IMR-90 (cell line): ENCODE measurements around the gene HMCN1. TPM values are rescaled to one million over a fixed set of nuclear protein-coding genes. Genes with fewer than 3 reads are reported as not detected.

Experiments
- ATAC-seq: fragments of 200-7000 bp; cut with Tn5 transposase; 2 replicates; pipeline ENCODE4 v1.9.1; 2020; ENCODE audit warnings: low read depth, mild to moderate bottlenecking, moderate library complexity
- BruUV-seq: library from RNA; stranded (reverse); fragments of 400-500 nt; replicated peaks from 2 replicates; lab custom pipeline; 2021; lab: Mats Ljungman, UMichigan
- CTCF ChIA-PET: fragments of 300-600 bp; formaldehyde crosslinking; extraction: SDS; loops from one replicate; lab custom pipeline; 2021; ENCODE audit warnings: antibody characterized with exemption; lab: Yijun Ruan, JAX
- POLR2A ChIA-PET: fragments of 300-600 bp; sonication (Branson Sonifier 250); formaldehyde crosslinking; loops from one replicate; lab custom pipeline; 2022; ENCODE audit warnings: antibody characterized with exemption; ENCODE audit not compliant: unreplicated experiment; lab: Charles Lee
- DNase-seq: peaks from one replicate; pipeline ENCODE4 v3.0.0; 2013
- H2AFZ ChIP-seq: replicated peaks from 2 replicates; pipeline ENCODE3; 2013; ENCODE audit warnings: low read length, mild to moderate bottlenecking; ENCODE audit not compliant: poor library complexity
- H2AK5ac ChIP-seq: 2 replicates; pipeline ENCODE4 v1.6.1; 2013; ENCODE audit warnings: low read depth, low read length, inconsistent platforms
- H2AK9ac ChIP-seq: replicated peaks from 2 replicates; pipeline ENCODE3; 2013; ENCODE audit warnings: mild to moderate bottlenecking, low read depth, low read length, moderate library complexity; ENCODE audit not compliant: poor library complexity
- H2BK120ac ChIP-seq: 2 replicates; pipeline ENCODE4 v1.6.1; 2013; ENCODE audit warnings: low read depth, low read length, inconsistent platforms
- H2BK15ac ChIP-seq: 3 replicates; pipeline ENCODE4 v1.6.1; 2013; ENCODE audit warnings: low read depth, low read length, inconsistent platforms
- H2BK20ac ChIP-seq: 2 replicates; pipeline ENCODE4 v1.6.1; 2013; ENCODE audit warnings: low read depth, mild to moderate bottlenecking, inconsistent platforms, low read length, moderate library complexity
- H2BK5ac ChIP-seq: 2 replicates; pipeline ENCODE4 v1.6.1; 2013; ENCODE audit warnings: mild to moderate bottlenecking, low read depth, low read length, inconsistent platforms; ENCODE audit not compliant: poor library complexity, severe bottlenecking
- H3K14ac ChIP-seq: replicated peaks from 2 replicates; pipeline ENCODE4 v1.6.1; 2013; ENCODE audit warnings: low read depth, low read length, inconsistent platforms
- H3K18ac ChIP-seq: 2 replicates; pipeline ENCODE4 v1.6.1; 2013; ENCODE audit warnings: low read depth, low read length, control low read depth
- H3K23ac ChIP-seq: 2 replicates; pipeline ENCODE4 v1.6.1; 2013; ENCODE audit warnings: low read depth, low read length, inconsistent platforms
- H3K27ac ChIP-seq: 2 replicates; pipeline ENCODE4 v1.5.1; 2013; ENCODE audit warnings: mild to moderate bottlenecking, control low read depth, low read length; ENCODE audit not compliant: insufficient read depth
- H3K27me3 ChIP-seq: 2 replicates; pipeline ENCODE4 v1.6.1; 2013; ENCODE audit warnings: low read length; ENCODE audit not compliant: control insufficient read depth, insufficient read depth
- H3K36me3 ChIP-seq: 2 replicates; pipeline ENCODE4 v1.6.1; 2013; ENCODE audit warnings: low read length, mixed read lengths; ENCODE audit not compliant: control insufficient read depth, insufficient read depth
- H3K4ac ChIP-seq: 2 replicates; pipeline ENCODE4 v1.6.1; 2013; ENCODE audit warnings: low read depth, low read length, inconsistent platforms
- H3K4me1 ChIP-seq: 2 replicates; pipeline ENCODE4 v1.6.1; 2013; ENCODE audit warnings: low read length, mixed read lengths; ENCODE audit not compliant: control insufficient read depth, insufficient read depth
- H3K4me2 ChIP-seq: 2 replicates; pipeline ENCODE4 v1.6.1; 2013; ENCODE audit warnings: low read depth, mild to moderate bottlenecking, control low read depth, low read length, moderate library complexity
- H3K4me3 ChIP-seq: 2 replicates; pipeline ENCODE4 v1.5.1; 2013; ENCODE audit warnings: low read depth, mild to moderate bottlenecking, control low read depth, low read length, moderate library complexity; ENCODE audit not compliant: insufficient read depth
- H3K56ac ChIP-seq: 2 replicates; pipeline ENCODE4 v1.6.1; 2013; ENCODE audit warnings: low read length, inconsistent platforms; ENCODE audit not compliant: insufficient read depth; ENCODE audit errors: extremely low read depth
- H3K79me1 ChIP-seq, 2 experiments: 2 replicates each; pipeline ENCODE4 v1.6.1; 2013; ENCODE audit warnings: low read length in 2 of 2, inconsistent platforms in 1 of 2, low read depth in 1 of 2
- H3K9ac ChIP-seq: 2 replicates; pipeline ENCODE4 v1.6.1; 2013; ENCODE audit warnings: low read depth, low read length, control low read depth
- H3K9me1 ChIP-seq: 2 replicates; pipeline ENCODE4 v1.6.1; 2013; ENCODE audit warnings: low read length, inconsistent platforms; ENCODE audit not compliant: insufficient read depth
- H3K9me3 ChIP-seq: 2 replicates; pipeline ENCODE4 v1.6.1; 2013; ENCODE audit warnings: low read length; ENCODE audit not compliant: control insufficient read depth, insufficient read depth
- H4K20me1 ChIP-seq: 2 replicates; pipeline ENCODE4 v1.6.1; 2013; ENCODE audit warnings: low read length, inconsistent platforms; ENCODE audit not compliant: insufficient read depth
- H4K5ac ChIP-seq: 2 replicates; pipeline ENCODE4 v1.6.1; 2013; ENCODE audit warnings: mild to moderate bottlenecking, low read depth, low read length, control low read depth
- H4K8ac ChIP-seq, 2 experiments: 2 replicates each; pipeline ENCODE4 v1.6.1; 2013; ENCODE audit warnings: low read depth in 2 of 2, low read length in 2 of 2, control low read depth in 1 of 2, inconsistent platforms in 1 of 2
- H4K91ac ChIP-seq: 2 replicates; pipeline ENCODE4 v1.6.1; 2013; ENCODE audit warnings: low read depth, low read length, inconsistent platforms; ENCODE audit not compliant: insufficient read depth
- BHLHE40 ChIP-seq: fragments of 150-350 bp; IDR thresholded peaks from 2 replicates; pipeline ENCODE4 v1.6.1; 2016; ENCODE audit warnings: mild to moderate bottlenecking, low read depth, low read length
- CEBPB ChIP-seq: IDR thresholded peaks from 2 replicates; pipeline ENCODE4 v1.6.1; 2012; ENCODE audit warnings: low read depth, low read length, improper control_type of control experiment
- CHD1 ChIP-seq: IDR thresholded peaks from 2 replicates; pipeline ENCODE4 v1.6.1; 2012; ENCODE audit warnings: low read depth, low read length, improper control_type of control experiment
- FOS ChIP-seq: fragments of 150-350 bp; IDR thresholded peaks from 2 replicates; pipeline ENCODE4 v1.6.1; 2016; ENCODE audit warnings: low read depth, low read length
- MAFK ChIP-seq: IDR thresholded peaks from 2 replicates; pipeline ENCODE4 v1.6.1; 2012; ENCODE audit warnings: low read depth, low read length, improper control_type of control experiment
- MAZ ChIP-seq: IDR thresholded peaks from 2 replicates; pipeline ENCODE4 v1.6.1; 2012; ENCODE audit warnings: low read depth, mild to moderate bottlenecking, low read length, improper control_type of control experiment, moderate library complexity, borderline replicate concordance
- MXI1 ChIP-seq: IDR thresholded peaks from 2 replicates; pipeline ENCODE4 v1.6.1; 2012; ENCODE audit warnings: low read depth, mild to moderate bottlenecking, low read length, moderate library complexity, borderline replicate concordance
- NFE2L2 ChIP-seq: fragments of 150-350 bp; IDR thresholded peaks from 2 replicates; pipeline ENCODE4 v1.6.1; 2016; ENCODE audit warnings: low read depth, mild to moderate bottlenecking, low read length
- POLR2A ChIP-seq: IDR thresholded peaks from 2 replicates; pipeline ENCODE4 v1.6.1; 2012; ENCODE audit warnings: mild to moderate bottlenecking, low read depth, low read length
- RAD21 ChIP-seq: IDR thresholded peaks from 2 replicates; pipeline ENCODE4 v1.6.1; 2012; ENCODE audit warnings: low read length, improper control_type of control experiment
- RCOR1 ChIP-seq: IDR thresholded peaks from 2 replicates; pipeline ENCODE4 v1.6.1; 2012; ENCODE audit warnings: mild to moderate bottlenecking, low read length, improper control_type of control experiment; ENCODE audit not compliant: insufficient replicate concordance
- RFX5 ChIP-seq: IDR thresholded peaks from 2 replicates; pipeline ENCODE4 v1.8.0; 2012; ENCODE audit warnings: low read depth, mild to moderate bottlenecking, low read length, moderate library complexity
- SMC3 ChIP-seq: fragments of 150-350 bp; IDR thresholded peaks from 2 replicates; pipeline ENCODE4 v1.6.1; 2016; ENCODE audit warnings: low read depth, mild to moderate bottlenecking, antibody characterized with exemption, low read length, moderate library complexity
- WGBS, 2 experiments: methylation state at CpG; one replicate each; pipeline versions ENCODE4 v1.1.5 to v1.1.7; 2013; ENCODE audit warnings: missing lambda C conversion rate in 2 of 2; ENCODE audit not compliant: insufficient read length in 1 of 2; ENCODE audit errors: extremely low coverage in 2 of 2; 5-methylcytosine and 5-hydroxymethylcytosine counted together
- dilution Hi-C: fragments of 300-500 bp; cut with HindIII; formaldehyde crosslinking; loops from one replicate; pipeline ENCODE4 v1.14.3; 2018; ENCODE audit warnings: low sequenced_read_pairs; ENCODE audit not compliant: unreplicated experiment
- in situ Hi-C: fragments of 300-500 bp; cut with MboI; formaldehyde crosslinking; loops from 3 replicates; pipeline ENCODE4 v1.14.3; 2019; ENCODE audit warnings: low sequenced_read_pairs, inconsistent platforms, mixed read lengths
- intact Hi-C: fragments of 100-400 bp; cut with micrococcal nuclease; formaldehyde crosslinking; loops from 2 replicates; pipeline ENCODE4 v1.10.0; 2022
- polyA plus RNA-seq, 3 experiments: library from polyadenylated mRNA; depleted of rRNA; stranded (reverse); fragments of >200 nt; gene quantifications; 2 replicates each; pipeline ENCODE4 v1.2.3, GENCODE V29; 2012; ENCODE audit warnings: low replicate concordance in 1 of 3
- total RNA-seq: library from RNA; depleted of rRNA; stranded (reverse); fragments of >200 nt; gene quantifications from 2 replicates; pipeline ENCODE4 v1.2.3, GENCODE V29; 2012
- TF ChIP-seq, protein P1 (sequence below): fragments of 150-350 bp; IDR thresholded peaks from 2 replicates; pipeline ENCODE4 v1.6.1; 2016; ENCODE audit warnings: low read depth, mild to moderate bottlenecking, low read length, moderate library complexity, borderline replicate concordance
- TF ChIP-seq, protein P2 (sequence below): conservative IDR thresholded peaks from 2 replicates; pipeline ENCODE4 v1.5.1; 2012; ENCODE audit warnings: mild to moderate bottlenecking, low read depth, low read length, improper control_type of control experiment
- TF ChIP-seq, protein P3 (sequence below): fragments of 150-350 bp; IDR thresholded peaks from 2 replicates; pipeline ENCODE4 v1.6.1; 2017; ENCODE audit warnings: mild to moderate bottlenecking, antibody characterized with exemption, low read length, low read depth

Gene HMCN1
- total and polyA plus RNA-seq, 2 of the 4 experiments (the other 2 are of a cell fraction) = 6.1 to 11.7 TPM

DNA sequence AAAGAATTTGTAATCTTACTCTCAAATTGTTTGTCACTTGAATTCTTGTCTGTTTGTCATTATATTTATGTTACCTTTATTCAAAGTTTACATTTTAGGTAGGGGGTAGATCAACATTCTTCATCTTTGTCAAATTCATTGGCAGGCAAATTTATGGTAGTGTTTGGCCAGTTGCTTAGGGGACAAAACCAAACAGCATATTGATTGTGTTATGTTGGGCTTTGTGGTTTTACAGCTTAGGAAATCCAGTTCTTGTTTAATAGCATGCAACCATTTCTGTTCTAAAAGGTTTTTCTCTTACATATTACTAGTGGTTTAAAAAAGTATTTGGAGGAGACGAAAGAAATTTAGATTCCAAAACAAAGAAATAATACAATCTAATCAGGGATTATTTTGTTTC, 91.4 kb downstream of the HMCN1 start:
- CTCF ChIA-PET = no interaction called here
- POLR2A ChIA-PET = no interaction called here
- H3K79me1 ChIP-seq = no peaks in the 10 kb centered on the region
- H3K14ac ChIP-seq = no peak overlapping the region
- no peak overlapping the region for H3K9ac ChIP-seq
- H2BK5ac ChIP-seq = no peak overlapping the region
- H2AK5ac ChIP-seq = no peak overlapping the region
- DNase-seq (no peak), ATAC-seq (no peak)
- H4K91ac ChIP-seq = no peak overlapping the region
- H4K8ac ChIP-seq = no peak overlapping the region
- H3K27ac ChIP-seq = no peak overlapping the region
- WGBS, 2 experiments = no CpG with 5 or more reads among the region's 1 CpG
- H2BK15ac ChIP-seq = no peak overlapping the region
- no peak overlapping the region for H3K4me3 ChIP-seq
- peaks cover 1% of the 10 kb centered on the region; the same call in 1 of the 2 replicates for H3K4me1 ChIP-seq
- H3K23ac ChIP-seq = no peak overlapping the region
- no peaks in the 10 kb centered on the region for H4K20me1 ChIP-seq
- H3K56ac ChIP-seq = no peak overlapping the region
- dilution Hi-C loops (no loop called here), intact Hi-C loops (no loop called here), in situ Hi-C loops (no loop called here)
- H4K5ac ChIP-seq = no peak overlapping the region
- H2AK9ac ChIP-seq = no peak overlapping the region
- no peak overlapping the region for H3K18ac ChIP-seq
- H3K4ac ChIP-seq = no peak overlapping the region
- no peaks in the 10 kb centered on the region for H3K9me3 ChIP-seq
- TF ChIP-seq CEBPB (no peak), BHLHE40 (no peak), CHD1 (no peak), FOS (no peak), POLR2A (no peak), SMC3 (no peak), RAD21 (no peak), RFX5 (no peak), MAFK (no peak), NFE2L2 (no peak), MXI1 (no peak), MAZ (no peak), RCOR1 (no peak)
- TF ChIP-seq, protein P1, sequence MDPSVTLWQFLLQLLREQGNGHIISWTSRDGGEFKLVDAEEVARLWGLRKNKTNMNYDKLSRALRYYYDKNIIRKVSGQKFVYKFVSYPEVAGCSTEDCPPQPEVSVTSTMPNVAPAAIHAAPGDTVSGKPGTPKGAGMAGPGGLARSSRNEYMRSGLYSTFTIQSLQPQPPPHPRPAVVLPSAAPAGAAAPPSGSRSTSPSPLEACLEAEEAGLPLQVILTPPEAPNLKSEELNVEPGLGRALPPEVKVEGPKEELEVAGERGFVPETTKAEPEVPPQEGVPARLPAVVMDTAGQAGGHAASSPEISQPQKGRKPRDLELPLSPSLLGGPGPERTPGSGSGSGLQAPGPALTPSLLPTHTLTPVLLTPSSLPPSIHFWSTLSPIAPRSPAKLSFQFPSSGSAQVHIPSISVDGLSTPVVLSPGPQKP = no peak
- TF ChIP-seq, protein P2, sequence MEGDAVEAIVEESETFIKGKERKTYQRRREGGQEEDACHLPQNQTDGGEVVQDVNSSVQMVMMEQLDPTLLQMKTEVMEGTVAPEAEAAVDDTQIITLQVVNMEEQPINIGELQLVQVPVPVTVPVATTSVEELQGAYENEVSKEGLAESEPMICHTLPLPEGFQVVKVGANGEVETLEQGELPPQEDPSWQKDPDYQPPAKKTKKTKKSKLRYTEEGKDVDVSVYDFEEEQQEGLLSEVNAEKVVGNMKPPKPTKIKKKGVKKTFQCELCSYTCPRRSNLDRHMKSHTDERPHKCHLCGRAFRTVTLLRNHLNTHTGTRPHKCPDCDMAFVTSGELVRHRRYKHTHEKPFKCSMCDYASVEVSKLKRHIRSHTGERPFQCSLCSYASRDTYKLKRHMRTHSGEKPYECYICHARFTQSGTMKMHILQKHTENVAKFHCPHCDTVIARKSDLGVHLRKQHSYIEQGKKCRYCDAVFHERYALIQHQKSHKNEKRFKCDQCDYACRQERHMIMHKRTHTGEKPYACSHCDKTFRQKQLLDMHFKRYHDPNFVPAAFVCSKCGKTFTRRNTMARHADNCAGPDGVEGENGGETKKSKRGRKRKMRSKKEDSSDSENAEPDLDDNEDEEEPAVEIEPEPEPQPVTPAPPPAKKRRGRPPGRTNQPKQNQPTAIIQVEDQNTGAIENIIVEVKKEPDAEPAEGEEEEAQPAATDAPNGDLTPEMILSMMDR = no peak
- TF ChIP-seq, protein P3, sequence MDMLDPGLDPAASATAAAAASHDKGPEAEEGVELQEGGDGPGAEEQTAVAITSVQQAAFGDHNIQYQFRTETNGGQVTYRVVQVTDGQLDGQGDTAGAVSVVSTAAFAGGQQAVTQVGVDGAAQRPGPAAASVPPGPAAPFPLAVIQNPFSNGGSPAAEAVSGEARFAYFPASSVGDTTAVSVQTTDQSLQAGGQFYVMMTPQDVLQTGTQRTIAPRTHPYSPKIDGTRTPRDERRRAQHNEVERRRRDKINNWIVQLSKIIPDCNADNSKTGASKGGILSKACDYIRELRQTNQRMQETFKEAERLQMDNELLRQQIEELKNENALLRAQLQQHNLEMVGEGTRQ = no peak
- H3K27me3 ChIP-seq = no peaks in the 10 kb centered on the region
- H3K9me1 ChIP-seq = no peaks in the 10 kb centered on the region
- BruUV-seq = no TSS peak
- H2BK20ac ChIP-seq = no peak overlapping the region
- no peak overlapping the region for H2AFZ ChIP-seq
- no peaks in the 10 kb centered on the region for H3K36me3 ChIP-seq
- no peak overlapping the region for H2BK120ac ChIP-seq
- no peak overlapping the region for H3K4me2 ChIP-seq
